NCI-H146 treated with DMSO at 0.1 percent for 48 hours (cell line): ENCODE results near the gene TBX5.

Experiments used
- DNase-seq: peaks from one replicate; lab custom pipeline; 2025; ENCODE audit not compliant: unreplicated experiment; lab: John Stamatoyannopoulos, UW

The TBX5 gene

GRCh38 chr12:114431902-114432301, 26.0 kb upstream of the TBX5 start:
- DNase-seq, result no peak

GRCh38 chr12:114430306-114430705, 24.4 kb upstream of the TBX5 start:
- DNase-seq, result no peak

- DNase-seq, result no peak
Measured at GRCh38 chr12:114425031-114425626, 19.2 kb upstream of the TBX5 start.

GRCh38 chr12:114420944-114421335, 15.0 kb upstream of the TBX5 start:
- no peak for DNase-seq

- DNase-seq, result no peak
Measured at GRCh38 chr12:114420182-114420943, 14.4 kb upstream of the TBX5 start.

- no peak for DNase-seq
Measured at GRCh38 chr12:114416028-114416427, 10.1 kb upstream of the TBX5 start.

GRCh38 chr12:114415525-114415868, 9.6 kb upstream of the TBX5 start:
- DNase-seq, result no peak

- no peak for DNase-seq
Measured at GRCh38 chr12:114414866-114415524, 9.1 kb upstream of the TBX5 start.

GRCh38 chr12:114414031-114414865, 8.3 kb upstream of the TBX5 start:
- DNase-seq, result no peak

GRCh38 chr12:114412825-114413749, 7.1 kb upstream of the TBX5 start:
- DNase-seq, result no peak

GRCh38 chr12:114412307-114412706, 6.4 kb upstream of the TBX5 start:
- no peak for DNase-seq

- no peak for DNase-seq
Measured at GRCh38 chr12:114411071-114411837, 5.3 kb upstream of the TBX5 start.

GRCh38 chr12:114409852-114410600, 4.1 kb upstream of the TBX5 start:
- DNase-seq, result no peak

GRCh38 chr12:114408886-114409851, 3.2 kb upstream of the TBX5 start:
- DNase-seq, result no peak

GRCh38 chr12:114408471-114408885, 2.5 kb upstream of the TBX5 start:
- DNase-seq, result no peak

- DNase-seq, result no peak
Measured at GRCh38 chr12:114407842-114408411, 2.0 kb upstream of the TBX5 start.
